Measurements from ENCODE around the gene KDM2B. TPM values are rescaled to one million over a fixed set of nuclear protein-coding genes. Genes with fewer than 3 reads are reported as not detected.

The KDM2B gene
- total and polyA plus RNA-seq, 2 of the 8 experiments (the other 6 are each of a cell fraction or from before 2014, with no cell fraction given): 111 to 162 TPM

DNA sequence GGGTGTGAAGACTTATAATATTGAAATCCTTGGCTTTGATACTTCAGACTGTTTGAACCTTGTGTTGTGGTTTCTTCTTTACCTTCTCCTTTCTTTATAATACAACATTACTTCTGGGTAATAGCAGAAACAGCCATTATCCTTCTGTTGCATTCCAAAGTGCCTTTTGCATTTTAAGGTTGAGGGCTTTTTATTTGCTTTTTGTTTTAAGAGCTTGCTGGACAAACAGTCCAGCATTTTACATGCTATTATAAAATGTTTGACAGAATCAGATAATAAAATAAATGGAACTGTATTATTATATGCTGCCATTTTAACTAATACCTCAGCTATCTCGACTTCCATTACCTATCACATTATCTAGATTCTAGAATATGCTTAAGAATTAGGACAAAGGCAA lies 166.9 kb downstream of the KDM2B start:
- no peak overlapping the region for H2BK120ac ChIP-seq (replicated peaks; ENCODE audit: low read depth, low read length)
- H3K4me1 ChIP-seq (replicated peaks in 1 of 4; ENCODE audit: control insufficient read depth in 3 of 4, insufficient read depth in 4 of 4, low read length in 3 of 4): no peaks in the 10 kb centered on the region
- H3K23me2 ChIP-seq (ENCODE audit: low read depth, low read length): no peaks in the 10 kb centered on the region
- no peak overlapping the region for H3K56ac ChIP-seq (replicated peaks; ENCODE audit: insufficient read length, low read depth, low read length)
- H2BK12ac ChIP-seq (ENCODE audit: low read depth, low read length): no peak overlapping the region
- H3K36me3 ChIP-seq (ENCODE audit: control insufficient read depth in 2 of 4, insufficient read depth in 4 of 4, low read length in 3 of 4): peaks cover 6 to 33% (median 20%) of the 10 kb centered on the region in 4 experiments
- DNase-seq (ENCODE audit: low read depth in 1 of 2, low spot score in 2 of 2) (no peak), FAIRE-seq (no peak)
- no peaks in the 10 kb centered on the region for H3K27me3 ChIP-seq (replicated peaks in 1 of 4; ENCODE audit: control insufficient read depth in 3 of 4, extremely low read depth in 1 of 4, insufficient read depth in 3 of 4, low read length in 3 of 4)
- TF ChIP-seq NANOG (IDR thresholded peaks at IDR 0.05; ENCODE audit: insufficient read depth, low read depth, low read length, poor library complexity, severe bottlenecking): no peak
- no peak for TF ChIP-seq JUN (IDR thresholded peaks at IDR 0.05; ENCODE audit: low read depth, low read length)
- no peak for TF ChIP-seq RXRA (IDR thresholded peaks at IDR 0.05; ENCODE audit: insufficient read depth, low read depth, low read length)
- TF ChIP-seq BCL11A (IDR thresholded peaks at IDR 0.05; ENCODE audit: low read depth in 2 of 2, low read length in 2 of 2): no peak
- no peak for TF ChIP-seq BRCA1 (IDR thresholded peaks at IDR 0.05; ENCODE audit: low read depth, low read length)
- no peak for TF ChIP-seq TAF7 (optimal IDR thresholded peaks at IDR 0.05; ENCODE audit: borderline replicate concordance, low read depth, low read length)
- no peak for TF ChIP-seq NRF1 (IDR thresholded peaks at IDR 0.05; ENCODE audit: low read depth, low read length)
- TF ChIP-seq RFX5 (IDR thresholded peaks at IDR 0.05; ENCODE audit: borderline replicate concordance, low read depth, low read length): no peak
- TF ChIP-seq POU5F1 (IDR thresholded peaks at IDR 0.05; ENCODE audit: low read depth, low read length): no peak
- no peak for TF ChIP-seq CHD1 (IDR thresholded peaks at IDR 0.05; ENCODE audit: low read depth, low read length)
- no peak for TF ChIP-seq EGR1 (IDR thresholded peaks at IDR 0.05; ENCODE audit: borderline replicate concordance, low read depth, low read length)
- H3K4ac ChIP-seq (replicated peaks; ENCODE audit: insufficient read length, low read depth, low read length): no peak overlapping the region
- WGBS, 2 experiments (ENCODE audit: extremely low coverage in 1 of 2, insufficient coverage in 1 of 2, insufficient read length in 1 of 2, insufficient replicate concordance in 2 of 2, low coverage in 1 of 2, low lambda C conversion rate in 2 of 2, missing lambda C conversion rate in 1 of 2): 97% methylated on average over 1 of the region's 1 CpG; no CpG with 5 or more reads in 1 of the 2 experiments
- H3K9ac ChIP-seq (replicated peaks in 1 of 4; ENCODE audit: extremely low read depth in 1 of 4, low read depth in 3 of 4, low read length in 3 of 4): no peak overlapping the region
- no peak overlapping the region for H2BK20ac ChIP-seq (ENCODE audit: low read length)
- no peak overlapping the region for H3K18ac ChIP-seq (ENCODE audit: extremely low read depth, low read length)
- no peak overlapping the region for H2BK5ac ChIP-seq (ENCODE audit: low read depth, low read length)
- H4K8ac ChIP-seq (ENCODE audit: extremely low read depth, insufficient read depth, low read length): no peak overlapping the region
- H3K23ac ChIP-seq (ENCODE audit: insufficient read length): no peak overlapping the region
- CTCF ChIA-PET (ENCODE audit: partially characterized antibody): interaction anchor here (1.2 to 1.5 kb wide), 2 partner anchors 29 kb away, joined by 3 to 5 read pairs; no protein-coding TSS in a partner anchor
- no peak overlapping the region for H4K5ac ChIP-seq (ENCODE audit: insufficient read length, low read depth, low read length)
- H4K20me1 ChIP-seq (replicated peaks in 1 of 2; ENCODE audit: control insufficient read depth in 1 of 2, insufficient read depth in 2 of 2, low read length in 2 of 2): peaks cover 0 to 9% of the 10 kb centered on the region in 2 experiments
- peaks cover 2% of the 10 kb centered on the region for H3K79me1 ChIP-seq (ENCODE audit: low read depth, low read length)
- no peak overlapping the region for H2AK5ac ChIP-seq (ENCODE audit: low read depth, low read length)
- POLR2A ChIA-PET (ENCODE audit: partially characterized antibody): interaction anchor here (0.7 to 4.7 kb wide), 4 partner anchors 9 to 426 kb away, joined by 3 to 22 read pairs (median 4); partner anchors contain the start of gene RNF34
- H3K79me2 ChIP-seq (ENCODE audit: control insufficient read depth in 1 of 2, insufficient read depth in 2 of 2, low read length in 2 of 2): peaks cover 0 to 13% of the 10 kb centered on the region in 2 experiments; a peak in 1 of 4 replicates
- H2AFZ ChIP-seq (ENCODE audit: low read length): no peak overlapping the region
- H4K91ac ChIP-seq (replicated peaks; ENCODE audit: insufficient read length, low read length): no peak overlapping the region
- H3K4me2 ChIP-seq (ENCODE audit: insufficient read depth in 1 of 2, low read depth in 2 of 2, low read length in 2 of 2): no peak overlapping the region
- no peak overlapping the region for H3K4me3 ChIP-seq (ENCODE audit: extremely low read depth in 1 of 4, insufficient read depth in 2 of 4, low read depth in 3 of 4, low read length in 4 of 4)
- H2BK15ac ChIP-seq (ENCODE audit: low read length): no peak overlapping the region
- H3K9me3 ChIP-seq (ENCODE audit: insufficient read depth in 2 of 2, low read depth in 1 of 2, low read length in 1 of 2): no peaks in the 10 kb centered on the region
- H3K14ac ChIP-seq (ENCODE audit: insufficient read length): no peak overlapping the region
- no peak overlapping the region for H3K27ac ChIP-seq (ENCODE audit: low read depth, low read length)
